Fibroblast of pulmonary artery (primary cell): ENCODE data around the gene PPP1R13L.

Experiments used
- DNase-seq: peaks from one replicate; pipeline ENCODE4 v3.0.0-alpha.2; 2010; ENCODE audit warnings: low read depth
- H3K4me3 ChIP-seq: replicated peaks from 2 replicates; pipeline ENCODE4 v1.5.1; 2011; ENCODE audit warnings: low read depth, mild to moderate bottlenecking, control low read depth, low read length, moderate library complexity
- CTCF ChIP-seq: IDR thresholded peaks from 2 replicates; pipeline ENCODE4 v1.5.1; 2011; ENCODE audit warnings: mild to moderate bottlenecking, control low read depth, low read length, inconsistent platforms; ENCODE audit errors: missing control alignments

Gene PPP1R13L

DNA sequence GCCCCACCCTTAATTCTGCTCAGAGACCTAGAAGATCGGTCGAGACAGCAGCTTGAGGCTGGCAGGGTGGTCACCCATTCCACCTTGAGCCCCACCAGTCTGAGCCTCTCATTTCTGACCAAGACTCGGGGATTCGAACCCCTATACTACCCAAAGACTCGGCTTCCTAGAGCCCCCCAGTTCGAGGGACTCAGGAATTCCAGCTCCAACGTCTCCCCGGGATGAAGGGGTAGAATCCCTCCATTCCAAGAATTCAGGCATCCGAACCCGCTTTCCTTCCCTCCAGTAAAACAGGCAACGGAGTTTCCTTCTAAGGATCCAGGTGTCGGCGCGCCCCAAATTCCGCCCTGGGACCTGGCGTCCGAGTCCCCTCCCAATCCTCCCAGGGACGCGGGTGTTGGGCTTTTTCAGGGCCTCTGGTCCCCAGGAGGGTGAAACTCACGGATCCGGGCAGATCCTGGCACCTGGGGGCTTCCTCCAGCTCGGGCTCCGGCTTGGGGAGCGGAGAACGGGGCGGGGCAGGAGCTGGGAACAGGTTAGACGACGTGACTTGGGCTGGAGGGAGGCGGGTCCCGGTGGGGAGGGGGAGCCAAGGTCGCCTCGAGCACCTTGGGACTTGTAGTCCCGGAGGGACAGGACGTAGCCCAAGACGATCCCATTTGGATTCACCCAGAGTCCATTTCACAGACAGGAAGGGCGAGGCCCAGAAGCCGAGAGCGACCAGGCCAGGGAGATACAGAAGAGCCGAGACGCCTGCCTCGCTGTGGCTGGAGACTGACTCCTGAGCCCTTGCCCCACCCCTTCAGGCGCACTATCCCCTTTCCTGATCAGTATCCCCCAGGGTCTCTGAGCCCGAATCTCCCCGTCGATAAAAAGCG, at the start of gene PPP1R13L:
TSS of gene PPP1R13L (minus strand) at position 513 of the 878 bp plus-strand sequence. CDS start 6,751 bp downstream, outside the sequence.
- H3K4me3 ChIP-seq = peak within 1 kb of the TSS; percentile 76
- no peak for TF ChIP-seq CTCF
- peak; percentile 85 for DNase-seq

DNA sequence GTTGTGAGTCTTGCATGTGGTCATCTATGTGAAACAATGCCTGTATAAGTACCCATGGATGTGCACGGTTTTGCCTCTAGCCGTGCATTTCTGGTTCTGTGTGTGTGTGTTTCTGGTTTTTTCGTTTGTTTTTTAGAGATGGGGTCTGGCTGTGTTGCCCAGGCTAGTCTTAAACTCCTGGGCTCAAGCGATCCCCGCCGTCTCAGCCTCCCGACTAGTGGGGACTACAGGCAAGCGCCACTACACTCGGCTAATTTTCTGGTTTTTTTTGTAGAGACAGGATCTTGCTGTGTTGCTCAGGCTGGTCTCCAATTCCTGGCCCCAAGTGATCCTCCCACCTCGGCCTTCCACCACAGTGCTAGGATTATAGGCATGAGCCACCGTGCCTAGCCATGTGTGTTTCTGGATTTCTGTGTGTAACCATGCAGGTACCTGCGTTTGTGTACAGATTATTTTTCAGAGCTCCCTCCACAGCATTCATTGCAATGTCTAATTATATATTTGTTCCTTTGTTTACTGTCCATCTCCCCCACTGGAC, 47.0 kb upstream of the PPP1R13L start:
- no peak for DNase-seq
- TF ChIP-seq CTCF = no peak
- H3K4me3 ChIP-seq = no peak overlapping the region

GRCh38 chr19:45451131-45451849, 46.4 kb upstream of the PPP1R13L start:
- H3K4me3 ChIP-seq = peak overlapping the region; percentile 71
- TF ChIP-seq CTCF = no peak
- DNase-seq = peak; percentile 62

GRCh38 chr19:45450012-45450333, 45.1 kb upstream of the PPP1R13L start:
- no peak for DNase-seq
- TF ChIP-seq CTCF = no peak
- peak overlapping the region; percentile 58 for H3K4me3 ChIP-seq

DNA sequence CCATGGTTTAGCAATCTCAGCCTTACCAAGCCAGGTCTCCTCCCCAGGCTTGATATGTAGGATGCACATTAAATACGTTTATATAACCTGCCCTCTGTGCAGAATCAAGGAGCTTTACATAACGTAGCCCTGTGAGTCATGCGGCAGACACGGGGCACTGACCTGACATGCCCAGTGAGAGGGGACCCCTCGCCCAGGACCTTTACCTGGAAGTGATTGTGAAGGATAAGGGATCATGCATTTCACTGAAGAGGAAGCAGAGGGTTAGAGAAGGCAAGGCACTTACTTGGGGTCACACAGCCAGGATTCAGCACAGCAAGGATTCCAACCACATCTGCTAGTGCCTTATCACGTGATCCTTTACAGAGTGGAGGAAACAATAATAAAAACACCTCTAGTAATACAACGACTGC, 44.0 kb upstream of the PPP1R13L start:
- no peak for TF ChIP-seq CTCF
- H3K4me3 ChIP-seq = no peak overlapping the region
- DNase-seq = no peak

DNA sequence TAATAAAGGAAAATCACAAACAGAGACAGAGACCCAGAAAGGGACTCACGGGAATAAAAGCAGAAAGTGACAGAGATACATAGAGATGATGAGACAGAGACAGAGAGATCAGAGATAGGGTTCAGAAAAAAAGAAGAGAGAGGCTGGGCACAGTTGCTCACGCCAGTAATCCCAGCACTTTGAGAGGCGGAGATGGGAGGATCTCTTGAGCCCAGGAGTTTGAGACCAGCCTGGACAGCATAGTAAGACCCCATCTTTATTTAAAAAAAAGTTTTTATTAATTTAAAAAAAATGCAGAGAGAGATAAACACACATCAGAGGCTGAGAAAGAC, 43.5 kb upstream of the PPP1R13L start:
- DNase-seq = no peak
- H3K4me3 ChIP-seq = no peak overlapping the region
- TF ChIP-seq CTCF = no peak

GRCh38 chr19:45446944-45447343, 42.1 kb upstream of the PPP1R13L start:
- TF ChIP-seq CTCF = no peak
- no peak for DNase-seq
- H3K4me3 ChIP-seq = no peak overlapping the region
